Neural progenitor cell (in vitro differentiated cells): ENCODE data around the gene CKAP2L.

Experiments
- CTCF ChIP-seq: fragments of 200-600 bp; sonication (generic); IDR thresholded peaks from 2 replicates; pipeline ENCODE4 v1.5.1; 2017; ENCODE audit warnings: antibody characterized with exemption, mild to moderate bottlenecking
- EZH2 ChIP-seq: fragments of 200-600 bp; sonication (generic); IDR thresholded peaks from 2 replicates; pipeline ENCODE4 v1.6.1; 2017; ENCODE audit warnings: antibody characterized with exemption, mild to moderate bottlenecking, moderate library complexity
- EZH2phosphoT487 ChIP-seq: fragments of 200-600 bp; sonication (generic); IDR thresholded peaks from 2 replicates; pipeline ENCODE4 v1.6.1; 2017; ENCODE audit warnings: antibody characterized with exemption

- TF ChIP-seq CTCF (no peak), EZH2phosphoT487 (no peak), EZH2 (no peak)
Observed at GRCh38 chr2:112796486-112796885, 32.1 kb upstream of the CKAP2L start.
